HPDE6-E6E7 (cell line): ENCODE results near the gene CHD5.

Source experiments
- DNase-seq: peaks from one replicate; pipeline ENCODE4 v3.0.0; 2011; ENCODE audit warnings: missing footprints; ENCODE audit errors: extremely low spot score

The CHD5 gene

DNA sequence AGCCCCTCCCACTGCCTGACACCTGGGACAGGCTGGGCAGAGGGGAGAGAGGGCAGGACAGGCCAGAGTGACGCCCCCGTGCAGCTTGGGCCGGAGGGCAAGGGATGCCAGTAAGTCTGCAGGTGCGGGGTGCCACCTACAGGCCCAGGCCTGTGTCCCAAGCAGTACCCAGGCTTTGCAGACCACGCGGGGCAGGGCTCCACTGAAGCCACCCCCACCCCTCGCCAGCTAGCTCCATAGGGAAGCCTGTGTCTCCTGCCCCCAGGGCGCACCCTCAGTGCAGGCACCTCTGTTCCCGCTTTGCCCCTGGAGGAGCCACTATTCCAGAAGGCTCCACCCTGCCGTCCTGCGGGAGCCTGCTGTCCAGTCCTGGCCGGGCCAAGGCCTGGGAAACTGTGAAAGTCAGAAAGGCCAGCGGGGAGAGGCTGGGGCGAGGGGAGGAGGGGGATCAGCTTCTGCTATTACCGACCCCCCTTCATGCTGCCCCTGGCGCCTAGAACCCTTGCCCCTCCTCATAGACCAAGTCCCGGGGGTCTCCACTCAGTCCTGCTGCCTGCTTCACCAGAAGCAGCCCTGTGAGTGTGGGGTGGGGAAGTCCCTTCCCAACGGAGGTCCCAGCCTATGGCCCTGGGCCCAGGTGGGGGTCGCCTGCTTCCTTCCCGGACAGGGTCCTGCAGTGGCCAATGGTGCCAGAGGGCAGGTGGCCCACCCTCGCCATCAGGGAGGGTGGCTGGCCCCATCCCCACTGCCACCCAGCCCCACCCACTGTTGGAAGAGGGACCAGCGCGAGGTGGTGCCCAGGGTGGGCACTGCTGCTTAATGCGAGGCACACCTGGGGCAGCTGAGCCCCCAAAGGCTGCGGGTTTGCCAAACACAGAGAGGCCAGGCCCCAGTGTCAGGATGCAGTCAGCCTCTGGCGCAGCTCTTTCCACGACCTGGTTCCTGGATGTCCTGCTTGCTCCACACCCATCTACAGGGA, 80.0 kb downstream of the CHD5 start:
- DNase-seq: no peak

DNA sequence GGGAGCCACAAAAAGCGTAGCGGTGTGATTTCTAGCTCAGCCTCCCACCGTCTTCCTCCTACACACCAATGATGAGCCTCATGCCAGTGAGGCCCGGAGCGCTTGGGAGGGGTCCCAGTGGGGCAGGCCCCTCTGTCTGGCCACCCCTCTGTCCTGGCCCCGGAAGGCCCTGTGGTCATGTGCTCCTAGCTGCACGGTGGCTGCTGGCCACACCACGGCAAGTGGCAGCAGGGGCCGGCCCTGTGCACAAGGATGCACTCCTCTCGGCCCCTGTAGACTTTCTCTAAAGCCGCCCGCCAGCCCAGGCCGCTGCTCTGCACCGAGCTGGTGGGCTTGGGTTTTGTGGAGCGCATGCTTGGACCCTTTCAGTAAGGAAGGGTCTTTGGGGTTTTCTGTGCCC, 80.8 kb downstream of the CHD5 start:
- no peak for DNase-seq

DNA sequence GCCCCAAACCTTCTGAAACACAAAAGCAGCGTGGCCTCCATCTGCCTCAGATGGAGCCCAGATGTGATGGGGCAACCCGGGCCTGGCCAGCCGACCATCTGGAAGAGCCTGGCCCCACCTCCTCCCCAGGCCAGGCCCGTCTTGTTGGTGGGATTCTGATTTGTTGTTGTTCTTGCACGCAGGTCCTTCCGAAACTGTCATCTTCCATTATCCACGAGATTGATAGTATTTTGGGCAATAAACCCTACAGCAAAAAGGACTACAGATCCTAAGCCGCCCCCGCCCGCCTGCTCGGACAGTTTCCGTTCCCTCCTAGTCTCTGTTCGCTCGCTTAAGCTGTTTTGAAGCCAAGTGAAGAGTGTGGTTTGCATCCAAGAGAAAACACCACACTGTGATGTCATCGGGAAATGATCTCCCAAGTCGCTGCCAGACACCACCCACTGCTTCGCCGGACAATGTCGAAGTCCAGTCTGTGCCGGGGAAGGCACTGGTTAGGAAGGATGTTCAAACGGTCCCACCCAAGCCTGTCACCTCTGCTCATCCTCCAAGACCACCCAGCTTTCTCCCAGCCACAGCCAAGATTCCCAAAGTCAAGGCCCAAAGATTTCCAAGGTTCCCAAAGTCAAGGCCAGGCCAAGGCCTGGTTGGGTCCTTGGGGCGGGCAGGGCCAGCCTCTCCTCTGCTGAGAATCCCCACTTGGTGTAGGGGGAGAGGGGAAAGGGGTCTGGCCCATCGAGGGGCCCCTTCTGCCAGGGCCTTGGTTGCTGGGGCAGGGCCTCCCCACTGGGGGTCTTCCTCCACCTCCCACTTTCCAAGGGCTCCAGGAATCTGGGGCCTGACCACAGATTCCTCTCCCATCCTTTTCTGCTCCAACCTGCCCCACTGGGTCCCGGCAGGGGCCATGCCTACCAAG, 81.6 kb downstream of the CHD5 start:
- no peak for DNase-seq

DNA sequence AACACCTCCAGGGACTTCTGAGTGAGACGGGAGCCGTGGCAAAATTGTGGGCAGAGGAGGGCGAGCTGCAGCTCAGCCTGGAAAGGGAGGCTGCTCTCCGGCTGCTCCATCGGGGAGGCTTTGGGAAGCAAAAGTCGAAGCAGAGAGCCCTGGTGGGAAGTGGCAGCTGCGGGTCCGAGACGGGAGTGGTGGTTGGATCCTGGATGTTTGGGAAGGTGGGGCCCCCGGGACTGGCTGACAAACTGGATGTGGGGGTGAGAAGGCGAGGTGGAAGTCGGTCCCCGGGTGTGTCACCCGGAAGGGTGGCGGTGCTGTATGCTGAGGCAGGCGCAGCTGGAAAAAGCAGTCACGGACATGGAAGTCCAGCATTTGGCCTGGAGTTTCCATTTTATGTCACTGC, 82.3 kb downstream of the CHD5 start:
- DNase-seq: no peak

DNA sequence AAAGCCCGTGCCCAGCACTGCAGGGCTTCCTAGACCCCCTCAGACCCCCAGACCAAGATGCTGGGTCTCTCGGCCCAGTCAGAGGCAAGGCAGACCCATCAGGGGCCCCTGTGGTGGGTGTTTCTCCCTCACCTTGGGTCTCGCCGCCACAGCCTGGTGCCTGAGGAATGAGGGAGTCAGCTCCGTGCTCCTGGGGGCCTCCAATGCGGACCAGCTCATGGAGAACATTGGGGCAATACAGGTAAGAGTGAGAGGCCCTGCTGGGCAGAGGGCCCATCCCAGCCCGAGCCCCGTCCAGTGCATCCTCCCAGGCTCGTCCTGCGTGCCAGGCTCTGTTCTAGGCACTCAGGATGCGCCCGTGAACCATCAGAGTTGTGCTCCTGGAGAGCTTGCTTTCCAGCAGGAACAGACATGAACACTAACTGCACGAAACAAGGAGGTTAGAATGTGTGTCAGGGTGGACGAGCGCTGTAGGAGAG, 83.0 kb downstream of the CHD5 start:
- no peak for DNase-seq

DNA sequence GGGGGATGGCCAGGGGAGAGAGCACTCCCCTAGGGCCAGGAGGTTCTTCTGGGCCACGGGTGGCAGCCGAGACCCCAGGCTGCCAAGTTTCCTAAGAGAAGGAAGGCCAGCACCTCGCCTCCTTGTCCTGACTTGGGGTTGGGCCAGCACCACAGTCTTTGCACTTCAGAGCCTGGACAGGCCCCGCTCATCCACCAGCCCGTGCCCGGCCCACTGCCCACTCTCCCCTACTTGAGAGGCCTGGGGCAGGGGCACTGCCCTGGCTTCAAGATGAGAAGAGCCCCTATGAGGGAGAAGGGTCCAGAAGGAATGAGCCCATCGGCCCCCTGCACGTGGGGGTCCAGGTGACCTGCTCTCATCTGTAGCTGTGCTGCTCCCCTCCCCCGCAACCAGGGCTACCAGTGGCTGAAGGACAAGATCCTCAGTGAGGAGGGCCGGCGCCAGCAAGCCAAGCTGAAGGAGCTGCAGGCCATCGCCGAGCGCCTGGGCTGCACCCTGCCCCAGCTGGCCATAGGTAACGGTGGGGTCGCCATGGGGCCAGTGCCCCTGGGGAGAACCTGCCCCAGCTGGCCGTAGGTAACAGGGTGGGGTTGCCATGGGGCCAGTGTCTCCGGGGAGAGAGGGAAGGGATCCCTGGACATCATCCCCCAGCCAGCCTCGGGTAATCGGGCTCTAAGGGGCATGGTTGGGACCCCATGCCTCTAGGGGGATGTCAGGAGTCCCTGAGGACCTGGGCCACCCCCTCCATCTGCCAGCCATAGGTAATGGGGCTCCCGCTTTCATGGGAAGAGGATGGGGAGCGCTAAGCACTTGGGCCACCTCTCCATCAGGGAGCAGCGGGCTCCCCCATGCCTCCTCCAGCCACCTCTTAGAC, 83.6 kb downstream of the CHD5 start:
- no peak for DNase-seq

DNA sequence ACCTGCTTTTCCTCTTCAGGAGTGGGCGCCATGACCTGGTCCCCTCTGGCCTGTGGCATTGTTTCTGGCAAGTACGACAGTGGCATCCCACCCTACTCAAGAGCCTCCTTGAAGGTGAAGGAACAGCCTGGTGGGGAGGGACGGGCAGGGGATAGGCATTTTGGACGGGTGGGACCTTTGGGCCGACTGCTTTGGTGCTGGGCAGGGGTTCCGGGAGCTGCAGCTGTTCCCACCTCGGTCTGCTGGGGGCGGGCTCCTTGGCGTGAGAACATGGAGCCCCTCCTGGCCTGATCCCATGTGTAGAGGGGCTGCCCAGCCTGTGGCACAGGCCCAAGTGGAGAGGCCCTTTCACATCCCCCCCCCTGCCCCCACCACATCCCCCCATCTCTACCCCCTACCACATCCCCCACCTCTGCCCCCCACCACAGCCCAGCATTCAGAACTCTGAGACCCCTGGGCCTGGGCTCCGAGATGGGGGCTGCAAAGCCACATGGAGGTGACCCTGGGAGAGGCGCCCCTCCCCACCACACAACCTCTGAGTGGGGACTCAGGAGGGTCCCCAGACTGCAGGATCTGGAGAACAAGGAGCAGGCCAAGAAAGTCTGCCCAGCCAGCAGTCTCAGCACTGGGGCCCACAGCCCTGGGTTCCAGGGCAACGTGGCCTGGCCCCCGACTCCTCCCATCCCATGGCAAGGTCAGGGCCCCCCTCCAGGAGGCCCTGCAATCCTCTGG, 84.4 kb downstream of the CHD5 start:
- DNase-seq: no peak

DNA sequence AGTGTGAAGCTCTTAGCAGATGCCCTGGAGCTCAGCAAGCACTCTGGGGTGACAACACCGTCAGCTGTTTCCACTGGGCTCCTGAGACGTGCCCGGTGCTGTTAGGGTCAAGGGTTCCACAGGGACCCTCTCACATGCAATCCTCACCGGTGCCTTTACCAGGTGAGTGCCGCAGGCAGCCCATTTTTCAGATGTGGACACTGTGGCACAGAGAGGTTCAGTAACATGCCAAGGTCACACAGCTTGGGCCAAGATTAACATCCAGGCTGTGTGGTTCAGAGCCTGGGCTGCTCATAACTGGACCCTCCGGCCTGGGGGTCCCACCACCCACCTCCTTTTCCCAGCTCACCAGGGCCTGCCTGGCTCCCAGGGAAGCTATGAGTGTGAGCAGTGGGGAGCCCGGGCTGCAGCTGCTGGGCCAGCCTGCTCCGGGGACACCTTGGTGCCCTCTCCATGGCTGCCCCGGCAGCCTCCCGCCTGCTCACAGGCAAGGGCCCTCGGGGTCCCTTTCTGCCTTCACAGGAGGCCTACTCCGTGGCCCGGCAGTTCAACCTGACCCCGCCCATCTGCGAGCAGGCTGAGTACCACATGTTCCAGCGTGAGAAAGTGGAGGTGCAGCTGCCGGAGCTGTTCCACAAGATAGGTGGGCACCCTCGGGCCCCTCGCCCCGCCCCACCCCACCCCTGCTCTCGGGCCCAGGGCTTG, 85.2 kb downstream of the CHD5 start:
- no peak for DNase-seq

DNA sequence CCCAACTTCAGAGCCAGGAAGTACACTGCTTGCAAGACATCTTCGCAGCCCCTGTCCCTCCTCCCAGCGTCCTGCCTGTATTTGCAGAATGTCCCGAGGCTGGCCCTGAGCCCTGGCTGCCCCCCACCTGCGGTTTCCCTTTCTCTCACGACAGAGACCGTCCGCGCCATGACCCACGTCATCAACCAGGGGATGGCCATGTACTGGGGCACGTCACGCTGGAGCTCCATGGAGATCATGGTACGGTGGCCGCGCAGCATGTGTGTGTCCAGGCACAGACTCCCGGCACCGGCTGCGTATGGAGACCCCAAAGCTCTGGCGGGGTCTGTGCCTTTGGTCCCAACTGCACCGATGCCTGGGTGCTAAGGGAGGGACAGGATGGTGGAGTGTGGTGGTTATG, 85.9 kb downstream of the CHD5 start:
- DNase-seq: no peak

DNA sequence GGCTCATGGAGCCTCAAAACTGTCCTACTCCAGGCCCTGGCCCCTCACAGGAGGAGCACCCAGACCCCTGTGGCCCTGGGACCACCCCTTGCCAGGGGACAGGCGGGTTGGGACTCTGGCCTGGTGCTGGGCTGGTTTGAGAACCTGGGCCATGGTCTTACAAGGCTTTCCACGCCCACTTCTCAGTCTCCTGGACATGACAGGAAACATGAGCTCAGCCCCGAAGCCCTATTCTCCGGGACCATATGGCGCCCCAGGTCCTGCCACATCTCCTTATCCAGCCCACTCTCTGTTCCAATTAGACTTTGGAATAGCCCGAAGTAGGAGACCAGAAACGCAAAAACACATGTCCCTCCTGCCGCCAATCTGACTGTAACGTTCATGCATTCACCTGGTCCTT, 86.5 kb downstream of the CHD5 start:
- DNase-seq: no peak

DNA sequence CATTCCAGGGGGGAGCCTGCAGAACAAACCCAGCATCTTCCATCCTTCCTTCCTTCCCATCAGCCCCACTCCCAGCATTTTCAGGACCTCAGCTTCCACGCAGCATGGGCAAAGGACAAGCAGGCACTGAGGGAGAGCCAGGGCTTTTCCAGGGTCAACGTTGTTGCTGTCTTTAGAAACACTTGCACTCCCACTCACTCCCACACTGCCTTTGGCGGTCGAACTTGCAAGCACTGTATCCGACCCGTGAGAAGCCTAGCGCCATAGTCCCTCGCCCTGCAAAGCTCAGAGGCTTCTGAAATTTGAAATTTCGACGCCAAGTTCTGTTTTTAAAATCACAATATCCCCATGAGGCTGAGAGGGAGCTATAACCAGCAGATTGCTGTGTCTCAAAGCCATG, 87.0 kb downstream of the CHD5 start:
- DNase-seq: no peak

DNA sequence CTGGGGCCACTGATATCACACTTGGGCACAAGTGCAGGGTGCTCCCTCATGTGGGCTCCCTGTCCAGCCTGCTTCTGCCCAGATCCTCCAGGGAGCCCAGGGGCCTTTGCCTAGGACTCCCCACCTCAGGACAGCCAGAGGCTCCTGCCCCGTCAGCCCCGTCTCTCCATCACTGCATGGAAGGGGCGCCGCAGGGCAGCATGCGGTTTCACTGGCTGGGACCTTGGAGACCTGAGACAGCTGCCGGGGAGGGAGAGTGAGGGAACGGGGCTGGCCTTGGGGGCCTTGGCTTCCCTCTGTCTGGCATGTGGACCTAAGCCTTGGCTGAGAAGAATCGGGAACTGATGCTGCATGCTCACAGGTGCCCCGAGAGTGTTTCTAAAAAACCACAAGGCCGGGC, 87.9 kb downstream of the CHD5 start:
- no peak for DNase-seq

DNA sequence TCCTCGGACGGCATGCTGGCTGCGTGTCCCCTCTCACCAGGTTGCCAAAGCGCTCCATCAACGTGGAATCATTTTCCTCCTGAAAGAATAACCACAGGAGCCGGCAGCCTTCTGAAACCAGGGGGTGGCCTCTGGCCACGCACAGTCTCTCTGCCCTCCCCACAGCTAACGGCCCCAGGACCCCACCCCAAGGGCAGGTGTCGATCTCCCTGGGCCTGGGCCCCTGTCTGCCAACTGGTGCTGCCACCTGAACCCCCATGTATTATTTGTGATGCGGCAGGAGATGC, 88.4 kb downstream of the CHD5 start:
- no peak for DNase-seq

DNA sequence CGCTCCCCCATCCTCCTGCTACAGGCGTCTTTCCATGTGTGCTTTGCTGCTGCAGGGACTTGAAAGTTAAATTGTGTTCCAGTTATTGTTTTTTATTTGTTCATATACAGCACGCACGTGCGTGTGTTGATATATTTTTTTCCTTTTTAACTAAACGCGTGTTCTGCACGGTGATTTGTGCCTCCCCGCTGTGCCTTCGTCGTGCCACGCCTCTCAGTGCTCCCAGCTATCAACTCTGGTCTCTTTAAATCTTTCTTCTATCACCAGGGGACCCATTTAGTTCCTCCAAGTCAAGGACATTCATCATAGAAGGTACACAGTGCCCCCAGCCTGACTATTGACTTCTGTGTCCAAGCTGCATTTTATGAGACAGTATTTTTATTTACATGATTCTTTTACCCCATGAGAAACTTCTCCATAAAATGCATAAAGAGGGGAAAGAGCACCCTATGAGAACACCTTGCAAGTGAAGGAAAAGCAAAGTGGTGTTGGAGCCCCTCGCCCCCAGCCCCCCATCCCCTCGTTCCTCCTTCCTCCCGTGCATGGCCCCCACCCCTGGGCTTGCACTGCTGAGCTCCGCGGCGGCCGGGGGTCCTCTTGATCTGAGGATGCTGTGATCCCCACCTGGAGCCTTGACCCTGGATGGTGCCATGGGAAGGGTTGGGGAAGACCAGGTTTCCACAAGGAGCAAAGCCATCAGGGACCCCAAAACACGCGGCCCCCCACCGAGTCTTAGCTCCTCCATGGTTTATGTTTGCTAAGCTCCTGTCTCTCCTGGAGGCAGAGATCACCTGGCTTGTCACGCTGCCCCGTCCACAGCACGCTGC, 88.9 kb downstream of the CHD5 start:
- DNase-seq: no peak

DNA sequence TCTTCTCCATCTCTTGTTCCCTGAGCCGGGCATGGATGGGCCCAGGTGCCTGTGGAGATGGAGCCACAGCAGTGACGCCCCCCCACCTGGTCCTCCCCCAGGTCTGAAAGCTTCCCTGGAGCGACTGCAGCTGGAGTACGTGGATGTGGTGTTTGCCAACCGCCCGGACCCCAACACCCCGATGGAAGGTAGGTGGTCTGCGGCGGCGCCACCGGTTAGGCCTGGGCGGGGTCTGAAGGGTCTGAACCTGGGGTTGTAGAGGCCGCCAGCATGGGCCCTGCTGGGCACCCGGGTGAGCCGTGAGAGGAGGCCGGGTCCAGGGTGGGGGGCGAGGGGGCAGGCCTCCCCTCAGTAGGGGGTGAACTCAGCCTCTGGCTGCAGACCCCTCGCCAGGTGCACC, 89.8 kb downstream of the CHD5 start:
- DNase-seq: no peak

DNA sequence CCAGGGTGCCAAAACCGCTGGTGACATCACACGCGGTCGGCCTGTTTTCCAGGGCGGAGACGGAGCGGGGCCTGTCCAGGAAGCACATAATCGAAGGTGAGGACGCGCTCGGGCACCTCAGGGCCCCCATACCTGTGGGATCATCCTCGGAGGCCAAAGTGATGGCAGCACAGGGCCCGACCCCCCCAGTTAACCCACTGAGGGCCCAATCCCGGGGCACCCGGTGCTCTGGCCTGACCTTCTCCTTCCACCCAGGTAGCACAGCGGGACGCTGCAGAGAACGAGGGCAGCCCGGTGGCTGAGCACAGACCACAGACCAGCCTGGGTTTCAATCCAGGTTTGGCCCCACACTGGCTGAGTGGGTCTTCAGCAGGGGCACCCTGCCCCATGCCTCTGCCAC, 91.2 kb downstream of the CHD5 start:
- no peak for DNase-seq

DNA sequence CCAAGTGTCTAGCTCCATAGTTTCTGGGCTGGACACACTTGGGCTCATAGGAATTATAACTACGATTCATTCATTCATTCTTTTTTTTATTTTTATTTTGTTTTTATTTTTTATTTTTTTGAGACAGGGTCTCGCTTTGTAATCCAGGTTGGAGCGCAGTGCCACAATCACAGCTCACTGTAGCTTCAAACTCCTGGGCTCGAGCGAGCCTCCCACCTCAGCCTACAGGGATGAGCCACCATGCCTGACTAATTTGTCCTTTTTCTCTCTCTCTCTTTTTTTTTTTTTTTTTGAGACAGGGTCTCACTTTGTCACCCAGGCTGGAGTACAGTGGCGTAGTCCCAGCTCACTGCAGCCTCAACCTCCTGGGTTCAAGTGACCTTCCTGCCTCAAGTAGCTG, 92.2 kb downstream of the CHD5 start:
- no peak for DNase-seq

DNA sequence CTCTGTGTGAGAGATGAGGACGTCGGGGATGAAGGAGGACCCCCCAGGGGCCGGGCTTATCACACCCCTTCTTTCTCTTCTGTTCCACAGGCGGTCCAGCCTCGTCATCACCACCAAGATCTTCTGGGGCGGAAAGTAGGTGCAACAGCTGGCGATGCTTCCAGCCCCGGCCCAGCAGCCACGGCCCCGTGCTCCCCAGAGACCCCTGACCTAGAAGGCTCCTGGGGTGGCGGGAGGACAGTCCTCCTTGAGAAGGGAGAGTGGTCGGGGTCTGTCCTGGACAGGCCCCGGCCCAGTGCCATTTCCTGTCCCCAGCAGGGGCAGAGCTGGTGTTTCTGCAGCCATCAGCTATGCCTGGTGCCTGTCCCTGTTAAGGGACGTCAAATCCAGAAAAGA, 92.7 kb downstream of the CHD5 start:
- no peak for DNase-seq

DNA sequence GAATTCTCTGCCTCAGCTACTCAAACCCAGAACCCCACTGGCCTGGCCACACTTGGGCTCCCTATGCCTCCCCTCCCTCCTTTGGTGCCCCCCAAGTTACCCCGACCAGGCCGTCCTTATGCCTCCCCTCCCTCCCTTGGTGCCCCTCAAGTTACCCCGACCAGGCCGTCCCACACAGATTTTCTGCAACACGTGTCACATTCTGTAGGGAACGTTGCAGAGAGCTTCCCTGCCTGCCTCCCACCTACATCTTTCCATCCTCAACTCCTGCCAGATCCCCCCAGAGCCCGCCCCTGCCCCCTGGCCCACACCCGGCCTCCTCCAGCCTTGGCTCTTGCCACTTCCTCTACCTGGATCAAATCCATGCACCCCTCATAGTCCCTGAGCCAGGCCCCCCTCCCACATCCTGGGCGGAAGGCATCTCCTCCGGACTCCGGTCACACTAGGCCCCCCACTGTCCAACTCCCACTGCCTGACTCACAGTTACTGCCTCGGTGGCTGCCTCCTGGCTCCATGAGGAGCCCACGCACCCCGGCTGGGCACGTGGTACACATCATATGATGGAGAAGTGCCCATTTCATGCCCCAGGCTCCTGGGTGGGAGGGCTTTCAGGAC, 93.3 kb downstream of the CHD5 start:
- DNase-seq: no peak
